ENCODE data around the gene HIPK3.
"Not testable (repeated sequence)": the region's sequence is repeated elsewhere in the genome, so short reads cannot be mapped to it uniquely, and the experiment has no call there.

DNA sequence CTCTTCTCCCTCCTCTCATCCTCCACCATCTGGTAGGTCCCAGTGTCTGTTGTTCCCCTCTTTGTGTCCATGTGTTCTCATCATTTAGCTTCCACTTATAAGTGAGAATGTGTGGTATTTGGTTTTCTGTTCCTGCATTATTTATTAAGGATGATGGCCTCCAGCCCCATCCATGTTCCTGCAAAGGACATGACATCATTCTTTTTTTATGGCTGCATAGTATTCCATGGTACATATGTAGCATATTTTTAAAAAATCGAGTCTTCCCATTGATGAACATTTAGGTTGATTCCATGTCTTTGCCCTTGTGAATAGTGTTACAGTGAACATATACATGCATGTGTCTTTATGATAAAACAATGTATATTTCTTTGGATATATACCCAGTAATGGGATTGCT, 4.2 kb downstream of the HIPK3 start:
- TF ChIP-seq, protein P1, sequence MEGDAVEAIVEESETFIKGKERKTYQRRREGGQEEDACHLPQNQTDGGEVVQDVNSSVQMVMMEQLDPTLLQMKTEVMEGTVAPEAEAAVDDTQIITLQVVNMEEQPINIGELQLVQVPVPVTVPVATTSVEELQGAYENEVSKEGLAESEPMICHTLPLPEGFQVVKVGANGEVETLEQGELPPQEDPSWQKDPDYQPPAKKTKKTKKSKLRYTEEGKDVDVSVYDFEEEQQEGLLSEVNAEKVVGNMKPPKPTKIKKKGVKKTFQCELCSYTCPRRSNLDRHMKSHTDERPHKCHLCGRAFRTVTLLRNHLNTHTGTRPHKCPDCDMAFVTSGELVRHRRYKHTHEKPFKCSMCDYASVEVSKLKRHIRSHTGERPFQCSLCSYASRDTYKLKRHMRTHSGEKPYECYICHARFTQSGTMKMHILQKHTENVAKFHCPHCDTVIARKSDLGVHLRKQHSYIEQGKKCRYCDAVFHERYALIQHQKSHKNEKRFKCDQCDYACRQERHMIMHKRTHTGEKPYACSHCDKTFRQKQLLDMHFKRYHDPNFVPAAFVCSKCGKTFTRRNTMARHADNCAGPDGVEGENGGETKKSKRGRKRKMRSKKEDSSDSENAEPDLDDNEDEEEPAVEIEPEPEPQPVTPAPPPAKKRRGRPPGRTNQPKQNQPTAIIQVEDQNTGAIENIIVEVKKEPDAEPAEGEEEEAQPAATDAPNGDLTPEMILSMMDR (IDR thresholded peaks at IDR 0.05): not testable (repeated sequence)
- TF ChIP-seq POLR2A, POLR2AphosphoS5, EP300 (IDR thresholded peaks at IDR 0.05): not testable (repeated sequence)
